GM12864 (cell line): Measurements from ENCODE around the gene ATP6V1G3.

Experiments used
- DNase-seq: peaks from one replicate; pipeline ENCODE4 v3.0.0-alpha.2; 2011; ENCODE audit warnings: low read depth
- H3K4me3 ChIP-seq: 2 replicates; pipeline ENCODE4 v1.5.1; 2011; ENCODE audit warnings: mild to moderate bottlenecking, low read depth, low read length, control low read depth
- TF ChIP-seq, protein P1 (sequence below): IDR thresholded peaks from 2 replicates; pipeline ENCODE4 v1.5.1; 2011; ENCODE audit warnings: low read depth, mild to moderate bottlenecking, moderate library complexity, low read length, control low read depth, inconsistent platforms; ENCODE audit errors: missing control alignments

Gene ATP6V1G3

GRCh38 chr1:198493329-198493728, 47.2 kb downstream of the ATP6V1G3 start:
- DNase-seq: no peak
- H3K4me3 ChIP-seq: no peak overlapping the region

DNA sequence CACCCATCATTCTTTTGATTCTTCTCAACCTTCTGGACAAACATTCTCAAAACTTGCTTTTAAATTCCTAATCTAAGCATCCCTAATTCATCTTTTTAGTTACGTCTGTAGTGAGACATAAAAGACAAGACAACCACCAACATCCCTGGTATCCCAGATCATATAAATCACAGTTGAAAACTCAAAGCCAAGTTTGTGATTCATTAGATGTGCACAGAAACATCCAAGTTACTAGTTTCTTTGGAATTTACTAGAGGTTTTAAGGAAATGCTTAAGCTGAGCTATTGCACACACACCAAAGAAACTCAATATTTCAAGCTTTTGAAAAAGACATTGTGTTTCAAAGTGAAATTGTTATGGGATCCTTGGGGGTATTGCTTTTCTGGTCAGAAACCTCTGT, 47.6 kb downstream of the ATP6V1G3 start:
- TF ChIP-seq, protein P1, sequence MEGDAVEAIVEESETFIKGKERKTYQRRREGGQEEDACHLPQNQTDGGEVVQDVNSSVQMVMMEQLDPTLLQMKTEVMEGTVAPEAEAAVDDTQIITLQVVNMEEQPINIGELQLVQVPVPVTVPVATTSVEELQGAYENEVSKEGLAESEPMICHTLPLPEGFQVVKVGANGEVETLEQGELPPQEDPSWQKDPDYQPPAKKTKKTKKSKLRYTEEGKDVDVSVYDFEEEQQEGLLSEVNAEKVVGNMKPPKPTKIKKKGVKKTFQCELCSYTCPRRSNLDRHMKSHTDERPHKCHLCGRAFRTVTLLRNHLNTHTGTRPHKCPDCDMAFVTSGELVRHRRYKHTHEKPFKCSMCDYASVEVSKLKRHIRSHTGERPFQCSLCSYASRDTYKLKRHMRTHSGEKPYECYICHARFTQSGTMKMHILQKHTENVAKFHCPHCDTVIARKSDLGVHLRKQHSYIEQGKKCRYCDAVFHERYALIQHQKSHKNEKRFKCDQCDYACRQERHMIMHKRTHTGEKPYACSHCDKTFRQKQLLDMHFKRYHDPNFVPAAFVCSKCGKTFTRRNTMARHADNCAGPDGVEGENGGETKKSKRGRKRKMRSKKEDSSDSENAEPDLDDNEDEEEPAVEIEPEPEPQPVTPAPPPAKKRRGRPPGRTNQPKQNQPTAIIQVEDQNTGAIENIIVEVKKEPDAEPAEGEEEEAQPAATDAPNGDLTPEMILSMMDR: no peak
- no peak overlapping the region for H3K4me3 ChIP-seq
- no peak for DNase-seq

More at GRCh38 chr1:198493329-198493728, 47.2 kb downstream of the ATP6V1G3 start:
- TF ChIP-seq, protein P1: no peak

GRCh38 chr1:198491596-198491995, 48.9 kb downstream of the ATP6V1G3 start:
- DNase-seq: no peak
- no peak overlapping the region for H3K4me3 ChIP-seq
- TF ChIP-seq, protein P1: no peak

DNA sequence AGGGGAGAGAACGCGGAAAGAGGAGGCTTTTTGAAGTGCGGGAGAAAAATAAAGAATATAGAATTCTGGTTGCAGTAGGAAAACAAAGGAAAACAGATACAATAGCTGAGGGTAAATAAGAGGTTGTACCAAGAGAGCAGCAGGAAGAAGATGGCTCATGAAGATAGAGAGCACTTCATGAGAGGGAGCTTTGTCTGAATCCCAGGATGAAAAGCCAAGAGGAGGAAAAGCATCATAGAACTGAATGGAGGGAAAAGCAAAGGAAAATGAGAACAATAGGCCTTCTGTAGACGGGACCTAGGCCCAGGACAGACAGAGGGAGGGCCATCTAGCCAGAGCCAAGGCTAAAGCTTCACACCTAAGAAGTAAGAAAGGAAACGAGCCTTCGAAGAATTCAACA, 49.5 kb downstream of the ATP6V1G3 start:
- TF ChIP-seq, protein P1: no peak
- no peak overlapping the region for H3K4me3 ChIP-seq
- no peak for DNase-seq

GRCh38 chr1:198490224-198490623, 50.3 kb downstream of the ATP6V1G3 start:
- no peak overlapping the region for H3K4me3 ChIP-seq
- DNase-seq: no peak
- TF ChIP-seq, protein P1: no peak

DNA sequence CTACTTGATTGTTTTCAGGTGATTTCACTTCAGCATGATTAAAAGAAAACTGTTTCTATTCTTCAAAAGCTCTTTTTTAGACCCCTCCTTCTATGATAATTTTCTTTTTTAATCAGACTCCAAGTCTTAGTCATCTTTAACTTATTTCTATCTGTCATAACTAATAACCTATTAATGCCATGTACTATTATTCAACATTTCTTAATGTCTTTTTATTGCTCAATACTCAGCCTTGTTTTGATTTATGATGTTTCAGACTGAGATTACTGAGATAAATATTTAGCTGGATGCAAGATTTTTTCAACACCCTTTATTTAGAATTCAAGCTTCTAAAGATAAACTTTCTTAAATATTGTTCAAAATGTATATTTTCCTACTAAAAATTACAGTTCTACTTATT, 53.6 kb downstream of the ATP6V1G3 start:
- DNase-seq: no peak
- TF ChIP-seq, protein P1: no peak
- no peak overlapping the region for H3K4me3 ChIP-seq

- no peak for DNase-seq
- no peak overlapping the region for H3K4me3 ChIP-seq
- TF ChIP-seq, protein P1: no peak
Observed at GRCh38 chr1:198483645-198484044, 56.8 kb downstream of the ATP6V1G3 start.
